Left lung (tissue), 10 donors: ENCODE data around the gene NOTO. TPM values are rescaled to one million over a fixed set of nuclear protein-coding genes. Genes with fewer than 3 reads are reported as not detected.
"Not testable (repeated sequence)": the region's sequence is repeated elsewhere in the genome, so short reads cannot be mapped to it uniquely, and the experiment has no call there.

Experiments used
- ATAC-seq: fragments of 200-7000 bp; cut with Tn5 transposase; one replicate; pipeline ENCODE4 v1.9.1; 2020; ENCODE audit warnings: moderate library complexity
- DNase-seq, 4 donors: peaks; one replicate each; pipeline ENCODE4 v3.0.0-alpha.2; 2013 to 2020
- H3K27ac ChIP-seq, 2 donors: fragments of 200-600 bp; sonication (generic) in 1 of 2; one replicate each; pipeline versions ENCODE4 v1.5.0 to v1.8.0; 2020 to 2021
- H3K27me3 ChIP-seq, 2 donors: fragments of 200-600 bp; sonication (generic) in 1 of 2; one replicate each; pipeline versions ENCODE4 v1.5.0 to v1.8.0; 2020 to 2021
- H3K36me3 ChIP-seq, 2 donors: fragments of 200-600 bp; sonication (generic) in 1 of 2; one replicate each; pipeline versions ENCODE4 v1.5.0 to v1.8.0; 2020 to 2021
- H3K4me1 ChIP-seq, 2 donors: fragments of 200-600 bp; one replicate each; pipeline ENCODE4 v1.8.0; 2021
- H3K4me3 ChIP-seq, 2 donors: fragments of 200-600 bp; sonication (generic) in 1 of 2; one replicate each; pipeline versions ENCODE4 v1.5.0 to v1.8.0; 2020 to 2021; ENCODE audit warnings: mild to moderate bottlenecking in 1 of 2
- H3K9me3 ChIP-seq, 2 donors: fragments of 200-600 bp; sonication (generic) in 1 of 2; one replicate each; pipeline versions ENCODE4 v1.5.0 to v1.8.0; 2020 to 2021
- intact Hi-C, 2 donors: fragments of 100-400 bp; cut with DNase I; formaldehyde crosslinking; loops; one replicate each; pipeline versions ENCODE4 v1.11.2 to v1.14.2; 2022
- polyA plus RNA-seq, 6 donors: library from polyadenylated mRNA; unstranded; fragments of 120-200 nt; gene quantifications; one replicate each; pipeline ENCODE4 v1.2.1, GENCODE V29; 2013; ENCODE audit not compliant: insufficient read length in 6 of 6
- total RNA-seq, 2 donors: library from RNA; stranded (reverse); fragmentation: NEBNext Ultra II Directional; extraction: Animal tissue kit (Norgen Biotek cat#: 25700); gene quantifications; one replicate each; pipeline ENCODE4 v1.2.1, GENCODE V29; 2021
- TF ChIP-seq, protein P1 (sequence below), 2 donors: fragments of 200-600 bp; sonication (generic) in 1 of 2; IDR thresholded peaks; one replicate each; pipeline versions ENCODE4 v1.5.0 to v1.8.0; 2021; ENCODE audit warnings: antibody characterized with exemption in 2 of 2
- donor health status: DM: no; HTN: yes; CAD: no.
- donor health status: DM: no; HTN: no; CAD: no.

The NOTO gene
- total and polyA plus RNA-seq, 8 donors = 0.10 to 0.17 (median 0.11) TPM; not detected in 4

DNA sequence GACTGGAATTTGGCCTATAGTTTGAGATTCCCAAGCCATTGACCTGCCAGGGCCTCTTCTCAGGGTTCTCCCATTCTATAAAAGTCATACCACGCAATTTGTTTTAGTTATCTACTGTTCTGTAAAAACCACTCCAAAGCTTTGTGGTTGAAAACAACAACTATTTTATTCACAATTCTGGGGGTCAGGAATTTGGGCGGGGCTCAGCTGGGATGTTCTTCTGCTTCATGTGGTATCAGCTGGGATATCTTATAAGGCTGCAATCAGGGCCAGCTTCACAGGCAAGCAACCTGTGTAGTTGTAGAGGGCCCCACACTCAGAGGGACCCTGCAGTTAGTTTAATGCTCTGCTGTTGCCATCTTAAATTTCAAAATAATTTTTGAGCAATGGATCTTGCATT, 16.4 kb upstream of the NOTO start:
- Histone ChIP-seq H3K27me3 (no peaks in the 10 kb centered on the region), H3K36me3 (no peaks in the 10 kb centered on the region), H3K4me3 (no peak overlapping the region), H3K27ac (no peak overlapping the region), H3K4me1 (no peaks in the 10 kb centered on the region), H3K9me3 (peaks cover 0 to 6% of the 10 kb centered on the region in 2 donors)
- intact Hi-C loops = no loop called here
- DNase-seq (no peak), ATAC-seq (no peak)
- TF ChIP-seq, protein P1, sequence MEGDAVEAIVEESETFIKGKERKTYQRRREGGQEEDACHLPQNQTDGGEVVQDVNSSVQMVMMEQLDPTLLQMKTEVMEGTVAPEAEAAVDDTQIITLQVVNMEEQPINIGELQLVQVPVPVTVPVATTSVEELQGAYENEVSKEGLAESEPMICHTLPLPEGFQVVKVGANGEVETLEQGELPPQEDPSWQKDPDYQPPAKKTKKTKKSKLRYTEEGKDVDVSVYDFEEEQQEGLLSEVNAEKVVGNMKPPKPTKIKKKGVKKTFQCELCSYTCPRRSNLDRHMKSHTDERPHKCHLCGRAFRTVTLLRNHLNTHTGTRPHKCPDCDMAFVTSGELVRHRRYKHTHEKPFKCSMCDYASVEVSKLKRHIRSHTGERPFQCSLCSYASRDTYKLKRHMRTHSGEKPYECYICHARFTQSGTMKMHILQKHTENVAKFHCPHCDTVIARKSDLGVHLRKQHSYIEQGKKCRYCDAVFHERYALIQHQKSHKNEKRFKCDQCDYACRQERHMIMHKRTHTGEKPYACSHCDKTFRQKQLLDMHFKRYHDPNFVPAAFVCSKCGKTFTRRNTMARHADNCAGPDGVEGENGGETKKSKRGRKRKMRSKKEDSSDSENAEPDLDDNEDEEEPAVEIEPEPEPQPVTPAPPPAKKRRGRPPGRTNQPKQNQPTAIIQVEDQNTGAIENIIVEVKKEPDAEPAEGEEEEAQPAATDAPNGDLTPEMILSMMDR (IDR thresholded peaks at IDR 0.05) = no peak

DNA sequence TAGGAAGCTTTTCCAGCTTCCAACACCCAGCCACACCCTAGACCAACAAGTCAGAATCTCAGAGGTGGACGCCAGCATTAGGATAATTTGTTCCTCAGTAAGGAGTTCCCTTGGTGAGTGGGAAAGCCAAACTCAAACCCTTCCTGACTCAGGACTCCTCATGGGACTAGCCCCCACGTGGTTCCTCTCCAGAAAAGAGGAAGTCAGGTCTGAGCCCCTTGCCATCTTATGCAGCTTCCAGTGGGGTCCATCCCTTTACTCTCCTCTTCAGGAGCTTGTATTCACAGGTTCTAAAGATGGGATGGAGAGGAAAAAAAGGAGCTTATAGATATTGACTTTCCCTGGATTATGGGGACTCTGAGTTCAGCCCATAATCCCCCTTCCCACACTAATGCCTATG, 14.8 kb upstream of the NOTO start:
- TF ChIP-seq, protein P1 (IDR thresholded peaks at IDR 0.05) = no peak
- ATAC-seq (no peak), DNase-seq (no peak)
- no peaks in the 10 kb centered on the region for H3K4me1 ChIP-seq
- no peak overlapping the region for H3K27ac ChIP-seq
- peaks cover 0 to 6% of the 10 kb centered on the region in 2 donors for H3K9me3 ChIP-seq
- no peaks in the 10 kb centered on the region for H3K36me3 ChIP-seq
- no peak overlapping the region for H3K4me3 ChIP-seq
- intact Hi-C loops = no loop called here
- no peaks in the 10 kb centered on the region for H3K27me3 ChIP-seq

DNA sequence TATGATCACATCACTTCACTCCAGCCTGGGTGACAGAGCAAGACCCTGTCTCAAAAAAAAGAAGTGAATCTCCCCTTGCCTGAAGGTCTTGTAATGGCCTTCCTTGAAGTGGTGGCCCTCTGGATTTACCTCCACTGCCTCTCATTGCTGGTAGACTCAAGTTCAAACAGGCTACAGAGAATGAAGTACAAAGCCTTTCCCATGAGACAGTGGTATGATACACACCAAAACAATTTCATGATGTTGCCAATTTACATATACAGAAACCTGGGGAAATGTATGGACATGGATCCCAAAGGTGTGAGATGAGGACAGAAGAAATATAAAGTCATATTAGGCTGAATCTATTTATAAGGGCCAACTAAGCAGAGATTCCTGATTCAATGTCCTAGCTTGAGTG, 4.8 kb upstream of the NOTO start:
- no peaks in the 10 kb centered on the region for H3K36me3 ChIP-seq
- H3K27me3 ChIP-seq = peaks cover 15 to 65% of the 10 kb centered on the region in 2 donors
- H3K27ac ChIP-seq = no peak overlapping the region
- DNase-seq (no peak), ATAC-seq (no peak)
- intact Hi-C loops = no loop called here
- TF ChIP-seq, protein P1 (IDR thresholded peaks at IDR 0.05) = no peak
- H3K9me3 ChIP-seq = no peaks in the 10 kb centered on the region
- H3K4me3 ChIP-seq = no peak overlapping the region
- peaks cover 7 to 8% of the 10 kb centered on the region in 2 donors for H3K4me1 ChIP-seq

DNA sequence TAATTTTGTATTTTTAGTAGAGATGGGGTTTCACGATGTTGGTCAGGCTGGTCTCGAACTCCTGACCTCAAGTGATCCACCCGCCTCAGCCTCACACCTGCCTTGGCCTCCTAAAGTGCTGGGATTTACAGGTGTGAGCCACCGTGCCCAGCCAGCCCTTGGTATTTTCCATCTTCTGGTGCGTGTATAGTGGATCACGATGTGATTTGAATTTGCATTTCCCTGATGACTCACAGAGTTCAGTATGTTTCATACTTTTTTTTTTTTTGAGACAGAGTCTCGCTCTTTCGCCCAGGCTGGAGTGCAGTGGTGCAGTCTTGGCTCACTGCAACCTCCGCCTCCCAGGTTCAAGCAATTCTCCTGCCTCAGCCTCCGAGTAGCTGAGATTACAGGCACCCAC, 2.1 kb upstream of the NOTO start:
- H3K27me3 ChIP-seq = peaks cover 36 to 85% of the 10 kb centered on the region in 2 donors

DNA sequence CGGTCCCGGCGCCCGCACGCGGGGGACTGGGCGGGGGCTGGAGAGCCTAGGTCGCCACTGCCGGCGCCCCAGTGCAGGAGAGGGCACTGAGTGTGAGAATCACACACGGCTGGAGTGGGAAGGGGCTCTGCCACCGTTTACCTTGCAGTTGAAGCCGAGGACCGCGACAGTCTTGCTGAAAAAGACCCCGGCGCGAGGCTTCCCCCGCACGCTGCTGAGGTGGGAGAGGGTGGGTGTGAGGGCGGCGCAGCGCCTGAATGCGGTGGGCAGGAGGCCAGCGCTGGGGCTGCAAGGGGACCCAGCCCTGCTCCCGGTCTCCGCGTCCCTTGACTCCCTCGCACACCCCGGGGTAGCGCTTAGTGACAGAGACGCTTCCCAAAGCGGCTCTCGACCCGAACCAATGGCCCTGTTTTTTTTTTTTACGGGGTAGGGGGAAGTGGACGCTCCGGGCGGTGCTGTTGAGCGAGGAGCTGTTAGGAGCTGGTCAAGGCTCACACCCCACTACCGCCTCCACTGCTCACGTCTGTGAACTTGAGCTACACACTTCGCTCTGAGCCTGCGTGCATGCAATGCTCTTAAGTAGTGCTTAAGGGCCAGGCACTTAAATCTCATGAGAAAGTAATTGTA, 794 bp downstream of the NOTO start:
- H3K36me3 ChIP-seq = no peaks in the 10 kb centered on the region
- no peak overlapping the region for H3K27ac ChIP-seq
- ATAC-seq (peak; percentile 93), DNase-seq (peak in 2 of 4 donors; percentile 64 to 73)
- TF ChIP-seq, protein P1 (IDR thresholded peaks at IDR 0.05) = no peak
- intact Hi-C loops = no loop called here
- no peaks in the 10 kb centered on the region for H3K9me3 ChIP-seq
- peaks cover 36 to 76% of the 10 kb centered on the region in 2 donors for H3K27me3 ChIP-seq
- peaks cover 10 to 14% of the 10 kb centered on the region in 2 donors for H3K4me1 ChIP-seq
- peak overlapping the region in 1 of 2 donors; percentile 13 for H3K4me3 ChIP-seq

More for the DNA sequence above, 2.1 kb upstream of the NOTO start:
- H3K9me3 ChIP-seq, DNase-seq, H3K4me3 ChIP-seq, ATAC-seq, intact Hi-C loops, H3K36me3 ChIP-seq, H3K27ac ChIP-seq: not testable (repeated sequence)
- H3K4me1 ChIP-seq = peaks cover 10 to 14% of the 10 kb centered on the region in 2 donors

DNA sequence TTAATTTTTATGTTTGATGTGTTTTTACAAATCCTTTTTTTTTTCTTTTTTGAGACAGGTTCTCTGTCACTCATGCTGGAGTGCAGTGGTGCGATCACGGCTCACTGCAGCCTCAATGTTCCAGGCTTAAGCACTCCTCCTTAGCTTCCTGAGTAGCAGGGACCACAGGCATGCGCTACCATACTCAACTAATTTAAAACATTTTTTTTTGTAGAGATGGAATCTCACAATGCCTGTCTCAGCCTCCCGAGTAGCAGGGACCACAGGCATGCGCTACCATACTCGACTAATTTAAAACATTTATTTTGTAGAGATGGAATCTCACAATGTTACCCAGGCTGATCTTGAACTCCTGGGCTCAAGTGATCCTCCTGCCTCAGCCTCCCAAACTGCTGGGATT, 3.2 kb downstream of the NOTO start:
- Histone ChIP-seq H3K27ac (no peak overlapping the region), H3K4me1 (peaks cover 10 to 14% of the 10 kb centered on the region in 2 donors), H3K27me3 (peaks cover 36 to 54% of the 10 kb centered on the region in 2 donors), H3K9me3 (no peaks in the 10 kb centered on the region), H3K4me3 (no peak overlapping the region), H3K36me3 (no peaks in the 10 kb centered on the region)
- intact Hi-C loops = no loop called here
- TF ChIP-seq, protein P1 (IDR thresholded peaks at IDR 0.05) = no peak
- no peak for DNase-seq
- no peak for ATAC-seq
